Measurements from ENCODE around the gene STXBP5L. TPM values are rescaled to one million over a fixed set of nuclear protein-coding genes. Genes with fewer than 3 reads are reported as not detected.
"Not testable (repeated sequence)": the region's sequence is repeated elsewhere in the genome, so short reads cannot be mapped to it uniquely, and the experiment has no call there.

The STXBP5L gene
- total RNA-seq, 2 experiments from 2014 or later: not detected

DNA sequence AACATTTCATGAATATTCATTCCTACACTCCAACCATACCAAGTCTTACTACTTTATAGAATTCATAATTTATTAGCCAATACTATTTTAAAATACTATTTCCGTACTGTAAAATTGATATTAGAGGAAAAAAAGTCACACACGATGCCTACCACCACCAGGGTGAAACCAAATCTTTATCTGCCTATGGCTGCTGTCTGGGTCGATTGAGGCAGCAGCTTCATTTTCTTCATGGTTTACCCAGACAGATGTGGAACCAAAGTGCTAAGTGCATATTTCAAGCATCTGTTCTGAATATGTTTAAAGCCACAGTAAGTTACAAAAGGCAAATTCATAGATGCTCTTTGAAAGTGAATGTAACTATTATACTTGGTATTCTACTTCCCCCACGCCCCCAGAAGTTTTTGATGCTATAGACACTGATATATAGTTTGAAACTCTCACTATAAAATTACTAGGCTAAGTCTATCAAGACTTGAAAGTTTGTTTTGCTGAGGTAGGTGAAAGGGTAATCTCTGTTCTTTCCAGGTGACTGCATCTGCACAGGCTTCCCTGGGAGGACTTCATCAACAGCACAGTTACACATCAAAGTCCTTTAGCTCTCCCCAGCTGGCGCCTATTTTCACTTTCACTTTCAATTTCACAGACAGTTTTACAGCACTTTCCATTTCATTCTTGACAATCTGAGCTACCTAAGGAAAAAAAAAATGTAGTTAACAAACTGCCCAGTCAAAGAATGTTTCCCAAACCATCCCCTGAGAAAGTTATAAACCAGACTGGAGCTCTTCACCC is 523.9 kb downstream of the STXBP5L start:
- peaks cover 47% of the 10 kb centered on the region for H3K36me3 Mint-ChIP-seq (ENCODE audit: low read depth)
- CTCF ChIA-PET: no interaction called here
- no peaks in the 10 kb centered on the region for H3K9me3 Mint-ChIP-seq
- POLR2A ChIA-PET: no interaction called here
- no peaks in the 10 kb centered on the region for H3K27me3 Mint-ChIP-seq
- peak overlapping the region; percentile 79 for H3K27ac Mint-ChIP-seq
- peak overlapping the region; percentile 15 for H3K4me3 Mint-ChIP-seq
- peaks cover 25% of the 10 kb centered on the region for H3K4me1 Mint-ChIP-seq
- DNase-seq: peak; percentile 81

GRCh38 chr3:121436074-121436473 is 528.1 kb downstream of the STXBP5L start:
- CTCF ChIA-PET: interaction anchor here (0.5 to 0.7 kb wide), 2 partner anchors 17 to 48 kb away, joined by 3 read pairs; no protein-coding TSS in a partner anchor
- peaks cover 38% of the 10 kb centered on the region for H3K36me3 Mint-ChIP-seq (ENCODE audit: low read depth)
- no peak overlapping the region for H3K4me3 Mint-ChIP-seq
- H3K27ac Mint-ChIP-seq: no peak overlapping the region
- no peak for DNase-seq
- H3K9me3 Mint-ChIP-seq: no peaks in the 10 kb centered on the region
- H3K4me1 Mint-ChIP-seq: peaks cover 24% of the 10 kb centered on the region
- POLR2A ChIA-PET: no interaction called here
- no peaks in the 10 kb centered on the region for H3K27me3 Mint-ChIP-seq

- no peak for DNase-seq
- Mint-ChIP-seq H3K4me3 (no peak overlapping the region), H3K36me3 (ENCODE audit: low read depth) (peaks cover 35% of the 10 kb centered on the region), H3K4me1 (peaks cover 24% of the 10 kb centered on the region), H3K27me3 (no peaks in the 10 kb centered on the region), H3K9me3 (no peaks in the 10 kb centered on the region), H3K27ac (no peak overlapping the region)
- ChIA-PET CTCF (interaction anchor here (0.7 kb wide), 1 partner anchor 47 kb away, joined by 3 read pairs; no protein-coding TSS in a partner anchor), POLR2A (no interaction called here)
Measured at GRCh38 chr3:121436641-121437040, 528.6 kb downstream of the STXBP5L start.

GRCh38 chr3:121443456-121443855 is 535.5 kb downstream of the STXBP5L start:
- POLR2A ChIA-PET: no interaction called here

GRCh38 chr3:121451752-121452151 is 543.7 kb downstream of the STXBP5L start:
- H3K27me3 Mint-ChIP-seq, H3K27ac Mint-ChIP-seq, H3K4me3 Mint-ChIP-seq, H3K9me3 Mint-ChIP-seq, H3K4me1 Mint-ChIP-seq, POLR2A ChIA-PET, DNase-seq: not testable (repeated sequence)
- peaks cover 74% of the 10 kb centered on the region for H3K36me3 Mint-ChIP-seq (ENCODE audit: low read depth)
- CTCF ChIA-PET: interaction anchor here (0.9 kb wide), 2 partner anchors 11 to 34 kb away, joined by 3 to 4 read pairs; no protein-coding TSS in a partner anchor

More at GRCh38 chr3:121443456-121443855, 535.5 kb downstream of the STXBP5L start:
- H3K4me3 Mint-ChIP-seq: no peak overlapping the region
- H3K9me3 Mint-ChIP-seq: no peaks in the 10 kb centered on the region
- peaks cover 59% of the 10 kb centered on the region for H3K36me3 Mint-ChIP-seq (ENCODE audit: low read depth)
- CTCF ChIA-PET: interaction anchor here (0.6 to 1.1 kb wide), 2 partner anchors 11 to 1302 kb away, joined by 3 read pairs; no protein-coding TSS in a partner anchor
- H3K27ac Mint-ChIP-seq: no peak overlapping the region
- DNase-seq: no peak
- no peaks in the 10 kb centered on the region for H3K4me1 Mint-ChIP-seq
- H3K27me3 Mint-ChIP-seq: no peaks in the 10 kb centered on the region

DNA sequence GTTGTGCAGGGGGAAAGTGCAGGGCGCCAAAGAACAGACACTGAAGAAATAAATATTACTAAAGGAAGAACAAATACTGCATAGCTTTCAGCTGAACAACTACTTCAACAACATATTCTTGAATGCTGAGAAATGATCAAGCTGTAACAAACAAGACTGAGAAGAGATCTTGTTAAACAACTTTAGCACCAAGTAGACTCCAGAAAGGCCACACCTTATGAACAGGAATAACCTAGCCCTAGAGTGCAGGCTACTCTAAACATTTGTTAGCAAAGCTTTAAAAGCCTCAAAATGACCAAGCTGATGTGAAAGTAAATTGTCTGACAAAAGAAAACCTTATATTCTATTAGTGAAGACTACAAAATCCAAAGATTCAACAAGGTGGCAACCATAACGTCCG is 554.6 kb downstream of the STXBP5L start:
- Mint-ChIP-seq H3K36me3 (ENCODE audit: low read depth) (peaks cover 56% of the 10 kb centered on the region), H3K9me3 (peaks cover 5% of the 10 kb centered on the region), H3K4me1 (no peaks in the 10 kb centered on the region), H3K4me3 (no peak overlapping the region), H3K27ac (no peak overlapping the region), H3K27me3 (no peaks in the 10 kb centered on the region)
- CTCF ChIA-PET: no interaction called here
- DNase-seq: no peak
- POLR2A ChIA-PET: no interaction called here

GRCh38 chr3:121463745-121464144 is 555.7 kb downstream of the STXBP5L start:
- Mint-ChIP-seq H3K27ac (no peak overlapping the region), H3K27me3 (no peaks in the 10 kb centered on the region), H3K9me3 (peaks cover 5% of the 10 kb centered on the region), H3K36me3 (ENCODE audit: low read depth) (peaks cover 54% of the 10 kb centered on the region), H3K4me3 (no peak overlapping the region), H3K4me1 (no peaks in the 10 kb centered on the region)
- DNase-seq: no peak
- ChIA-PET CTCF (interaction anchor here (0.6 kb wide), 1 partner anchor 899 kb away, joined by 5 read pairs; no protein-coding TSS in a partner anchor), POLR2A (no interaction called here)

GRCh38 chr3:121467085-121467484 is 559.1 kb downstream of the STXBP5L start:
- no peak overlapping the region for H3K27ac Mint-ChIP-seq
- H3K27me3 Mint-ChIP-seq: no peaks in the 10 kb centered on the region
- no peak overlapping the region for H3K4me3 Mint-ChIP-seq
- DNase-seq: no peak
- peaks cover 42% of the 10 kb centered on the region for H3K36me3 Mint-ChIP-seq (ENCODE audit: low read depth)
- ChIA-PET POLR2A (no interaction called here), CTCF (no interaction called here)
- no peaks in the 10 kb centered on the region for H3K9me3 Mint-ChIP-seq
- H3K4me1 Mint-ChIP-seq: no peaks in the 10 kb centered on the region

- ChIA-PET CTCF (no interaction called here), POLR2A (no interaction called here)
- H3K36me3 Mint-ChIP-seq (ENCODE audit: low read depth): peaks cover 44% of the 10 kb centered on the region
Measured at GRCh38 chr3:121473001-121473400, 565.0 kb downstream of the STXBP5L start.

More at GRCh38 chr3:121473001-121473400, 565.0 kb downstream of the STXBP5L start:
- Mint-ChIP-seq H3K4me1 (no peaks in the 10 kb centered on the region), H3K4me3 (no peak overlapping the region), H3K27ac (no peak overlapping the region), H3K9me3 (no peaks in the 10 kb centered on the region), H3K27me3 (no peaks in the 10 kb centered on the region)
- no peak for DNase-seq

Small RNA genes lying within 50 kb of the gene (microRNA-seq; reads per million reads assigned to microRNA genes)
- not detected for gene MIR5682 (ENCODE audit: borderline microRNAs expressed, borderline replicate concordance)

Other genes with a start within 250 kb of the STXBP5L start
- under 1 TPM; 0.10 to 0.55 TPM for gene HGD, start 226.0 kb upstream of the STXBP5L start, total RNA-seq
- 10 to 100 TPM; 25.4 to 30.0 TPM for gene RABL3, start 165.7 kb upstream of the STXBP5L start, total RNA-seq
- 10 to 100 TPM; 30.2 to 33.2 TPM for gene GTF2E1, start 165.5 kb upstream of the STXBP5L start, total RNA-seq